A549 treated with RU486 at 1 μM for 4 hours (cell line): Measurements from ENCODE around the gene RBMS1. TPM values are rescaled to one million over a fixed set of nuclear protein-coding genes. Genes with fewer than 3 reads are reported as not detected.

Experiments
- total RNA-seq: library from RNA; stranded (reverse); fragments of 200-300 nt; extraction: Qiagen RNA extraction; gene quantifications from 5 replicates; pipeline ENCODE4 v1.2.3, GENCODE V29; 2022; ENCODE audit warnings: low read depth

Gene RBMS1, protein sequence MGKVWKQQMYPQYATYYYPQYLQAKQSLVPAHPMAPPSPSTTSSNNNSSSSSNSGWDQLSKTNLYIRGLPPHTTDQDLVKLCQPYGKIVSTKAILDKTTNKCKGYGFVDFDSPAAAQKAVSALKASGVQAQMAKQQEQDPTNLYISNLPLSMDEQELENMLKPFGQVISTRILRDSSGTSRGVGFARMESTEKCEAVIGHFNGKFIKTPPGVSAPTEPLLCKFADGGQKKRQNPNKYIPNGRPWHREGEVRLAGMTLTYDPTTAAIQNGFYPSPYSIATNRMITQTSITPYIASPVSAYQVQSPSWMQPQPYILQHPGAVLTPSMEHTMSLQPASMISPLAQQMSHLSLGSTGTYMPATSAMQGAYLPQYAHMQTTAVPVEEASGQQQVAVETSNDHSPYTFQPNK
- total RNA-seq: 39.9 to 63.9 TPM (median 61.3 TPM) in 5 replicates

DNA sequence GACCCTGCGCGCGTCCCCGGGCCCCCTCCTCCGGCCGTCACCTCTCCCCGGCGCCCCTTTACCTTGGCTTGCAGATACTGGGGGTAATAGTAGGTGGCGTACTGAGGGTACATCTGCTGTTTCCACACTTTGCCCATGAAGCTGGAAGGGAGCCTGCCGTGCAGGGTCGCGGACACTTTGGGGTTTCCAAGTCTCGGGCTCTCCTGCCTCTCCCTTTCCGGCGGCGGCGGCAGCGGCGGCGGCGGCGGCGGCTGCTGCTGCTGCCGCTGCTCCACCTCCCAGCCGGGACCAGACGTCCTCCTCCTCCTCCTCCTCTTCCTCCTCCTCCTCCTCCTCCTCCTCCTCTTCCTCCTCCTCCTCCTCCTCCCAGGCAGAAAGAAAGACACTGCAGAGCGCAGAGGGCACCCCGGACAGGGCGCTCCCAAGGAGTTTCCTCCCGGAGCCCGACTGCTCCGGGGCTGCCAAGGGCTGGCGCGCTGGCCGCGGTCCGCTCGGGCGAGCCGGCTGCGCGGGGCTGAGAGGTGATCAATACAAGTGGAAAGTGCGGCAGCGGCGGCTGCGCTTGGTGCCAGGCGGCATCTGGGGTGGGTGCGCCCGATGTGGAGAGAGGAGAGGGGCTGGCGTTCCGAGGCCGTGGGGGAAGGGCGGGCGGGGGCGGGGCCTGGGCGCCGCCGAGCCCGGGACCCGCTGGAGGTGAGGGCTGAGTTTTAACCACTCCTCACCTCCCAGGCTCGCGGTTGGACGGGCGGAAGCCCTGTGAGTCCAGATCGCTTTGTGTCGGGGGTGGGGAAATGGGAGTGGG lies at the start of gene RBMS1:
RBMS1 (minus strand) TSS at position 581 of the 802 bp plus-strand sequence; CDS start at position 137, 444 bp downstream.

